Fibroblast of skin of right quadriceps (primary cell): ENCODE measurements around the gene FAM78B.

Experiments used
- DNase-seq: peaks from one replicate; pipeline ENCODE4 v3.0.0-alpha.2; 2013

The FAM78B gene

GRCh38 chr1:166164646-166164994 lies 2.2 kb downstream of the FAM78B start:
- DNase-seq, result no peak

- no peak for DNase-seq
Measured at GRCh38 chr1:166159656-166160055, 7.1 kb downstream of the FAM78B start.

GRCh38 chr1:166156674-166157073 lies 10.1 kb downstream of the FAM78B start:
- DNase-seq, result no peak

- no peak for DNase-seq
Measured at GRCh38 chr1:166155108-166155507, 11.7 kb downstream of the FAM78B start.

- DNase-seq, result no peak
Measured at GRCh38 chr1:166153525-166154314, 13.1 kb downstream of the FAM78B start.

GRCh38 chr1:166152978-166153377 lies 13.8 kb downstream of the FAM78B start:
- no peak for DNase-seq

- DNase-seq, result no peak
Measured at GRCh38 chr1:166151804-166152203, 15.0 kb downstream of the FAM78B start.

- DNase-seq, result no peak
Measured at GRCh38 chr1:166145499-166145898, 21.3 kb downstream of the FAM78B start.

- no peak for DNase-seq
Measured at GRCh38 chr1:166141969-166142368, 24.8 kb downstream of the FAM78B start.

GRCh38 chr1:166140251-166140650 lies 26.6 kb downstream of the FAM78B start:
- DNase-seq, result no peak

GRCh38 chr1:166139735-166140134 lies 27.1 kb downstream of the FAM78B start:
- DNase-seq, result no peak

- DNase-seq, result no peak
Measured at GRCh38 chr1:166136699-166137401, 30.0 kb downstream of the FAM78B start.

GRCh38 chr1:166136222-166136621 lies 30.6 kb downstream of the FAM78B start:
- no peak for DNase-seq

GRCh38 chr1:166133857-166134256 lies 32.9 kb downstream of the FAM78B start:
- DNase-seq, result no peak

GRCh38 chr1:166133276-166133841 lies 33.4 kb downstream of the FAM78B start:
- no peak for DNase-seq

- no peak for DNase-seq
Measured at GRCh38 chr1:166132496-166132895, 34.3 kb downstream of the FAM78B start.

- no peak for DNase-seq
Measured at GRCh38 chr1:166129006-166129405, 37.8 kb downstream of the FAM78B start.

- no peak for DNase-seq
Measured at GRCh38 chr1:166128195-166128594, 38.6 kb downstream of the FAM78B start.

GRCh38 chr1:166127003-166127402 lies 39.8 kb downstream of the FAM78B start:
- no peak for DNase-seq

- no peak for DNase-seq
Measured at GRCh38 chr1:166122873-166123466, 43.8 kb downstream of the FAM78B start.

GRCh38 chr1:166121010-166121409 lies 45.8 kb downstream of the FAM78B start:
- no peak for DNase-seq

GRCh38 chr1:166120281-166120680 lies 46.5 kb downstream of the FAM78B start:
- no peak for DNase-seq

GRCh38 chr1:166119471-166119965 lies 47.3 kb downstream of the FAM78B start:
- no peak for DNase-seq

GRCh38 chr1:166117776-166118175 lies 49.0 kb downstream of the FAM78B start:
- no peak for DNase-seq
